MV-4-11 (cell line): ENCODE data around the gene TIMP2.
"Not testable (repeated sequence)": the region's sequence is repeated elsewhere in the genome, so short reads cannot be mapped to it uniquely, and the experiment has no call there.

Source experiments
- DNase-seq: peaks from one replicate; lab custom pipeline; 2025; lab: John Stamatoyannopoulos, UW

The TIMP2 gene

GRCh38 chr17:78867046-78867445 lies 58.1 kb downstream of the TIMP2 start:
- not testable (repeated sequence) for DNase-seq

GRCh38 chr17:78865682-78866390 lies 59.4 kb downstream of the TIMP2 start:
- peak; percentile 62 for DNase-seq

- DNase-seq = no peak
Observed at GRCh38 chr17:78864117-78864516, 61.1 kb downstream of the TIMP2 start.

- peak; percentile 94 for DNase-seq
Observed at GRCh38 chr17:78862073-78863023, 62.8 kb downstream of the TIMP2 start.

GRCh38 chr17:78861229-78861628 lies 64.0 kb downstream of the TIMP2 start:
- no peak for DNase-seq

- DNase-seq = no peak
Observed at GRCh38 chr17:78859051-78859450, 66.1 kb downstream of the TIMP2 start.

- no peak for DNase-seq
Observed at GRCh38 chr17:78857266-78857665, 67.9 kb downstream of the TIMP2 start.

- no peak for DNase-seq
Observed at GRCh38 chr17:78855561-78856165, 69.5 kb downstream of the TIMP2 start.

GRCh38 chr17:78854508-78854907 lies 70.7 kb downstream of the TIMP2 start:
- DNase-seq = no peak

- DNase-seq = no peak
Observed at GRCh38 chr17:78853926-78854394, 71.2 kb downstream of the TIMP2 start.

- DNase-seq = no peak
Observed at GRCh38 chr17:78852709-78853121, 72.5 kb downstream of the TIMP2 start.

- no peak for DNase-seq
Observed at GRCh38 chr17:78849026-78849425, 76.2 kb downstream of the TIMP2 start.

GRCh38 chr17:78847052-78847451 lies 78.1 kb downstream of the TIMP2 start:
- no peak for DNase-seq

- peak; percentile 7 for DNase-seq
Observed at GRCh38 chr17:78844301-78845005, 80.7 kb downstream of the TIMP2 start.

- peak; percentile 49 for DNase-seq
Observed at GRCh38 chr17:78842881-78843565, 82.2 kb downstream of the TIMP2 start.

- peak; percentile 99 for DNase-seq
Observed at GRCh38 chr17:78840780-78841611, 84.2 kb downstream of the TIMP2 start, which contains the start of gene USP36. TSS of gene USP36 (minus strand) at chr17:78840814. CDS start at chr17:78836363, 4,451 bp downstream.

GRCh38 chr17:78840530-78840779 lies 84.7 kb downstream of the TIMP2 start:
- no peak for DNase-seq

- peak; percentile 15 for DNase-seq
Observed at GRCh38 chr17:78839762-78840529, 85.2 kb downstream of the TIMP2 start.

- no peak for DNase-seq
Observed at GRCh38 chr17:78839235-78839761, 85.9 kb downstream of the TIMP2 start.
